HL-60 (cell line): ENCODE data around the gene GFOD1.

Source experiments
- DNase-seq, 2 experiments: peaks; one replicate each; pipeline ENCODE4 v3.0.0-alpha.2; 2010 to 2020; ENCODE audit warnings: low read depth in 1 of 2, low spot score in 1 of 2
- H3K27ac ChIP-seq: fragments of 250-450 bp; sonication (Bioruptor Pico); replicated peaks from 2 replicates; pipeline ENCODE4 v1.5.1; 2020; ENCODE audit warnings: mild to moderate bottlenecking, moderate library complexity
- H3K27me3 ChIP-seq: fragments of 250-450 bp; sonication (Bioruptor Pico); 2 replicates; pipeline ENCODE4 v1.5.1; 2021; ENCODE audit warnings: mild to moderate bottlenecking, moderate library complexity; ENCODE audit not compliant: insufficient read depth, poor library complexity, severe bottlenecking
- H3K4me3 ChIP-seq: replicated peaks from 2 replicates; pipeline ENCODE4 v1.5.1; 2011; ENCODE audit warnings: mild to moderate bottlenecking, control low read depth, low read length; ENCODE audit not compliant: insufficient read depth
- GABPA ChIP-seq: IDR thresholded peaks from 2 replicates; pipeline ENCODE4 v1.6.1; 2012; ENCODE audit warnings: low read depth
- POLR2AphosphoS5 ChIP-seq: IDR thresholded peaks from 2 replicates; pipeline ENCODE4 v1.6.1; 2012; ENCODE audit warnings: low read depth
- SPI1 ChIP-seq: IDR thresholded peaks from 2 replicates; pipeline ENCODE4 v1.6.1; 2012; ENCODE audit warnings: low read depth, mild to moderate bottlenecking, borderline replicate concordance
- TF ChIP-seq, protein P1 (sequence below): IDR thresholded peaks from one replicate; pipeline ENCODE4 v1.5.1; 2011; ENCODE audit warnings: low read length, control low read depth, inconsistent platforms; ENCODE audit not compliant: insufficient read depth
- TF ChIP-seq, protein P2 (sequence below): IDR thresholded peaks from 2 replicates; pipeline ENCODE4 v1.6.1; 2012; ENCODE audit warnings: low read depth; ENCODE audit not compliant: insufficient replicate concordance

The GFOD1 gene

DNA sequence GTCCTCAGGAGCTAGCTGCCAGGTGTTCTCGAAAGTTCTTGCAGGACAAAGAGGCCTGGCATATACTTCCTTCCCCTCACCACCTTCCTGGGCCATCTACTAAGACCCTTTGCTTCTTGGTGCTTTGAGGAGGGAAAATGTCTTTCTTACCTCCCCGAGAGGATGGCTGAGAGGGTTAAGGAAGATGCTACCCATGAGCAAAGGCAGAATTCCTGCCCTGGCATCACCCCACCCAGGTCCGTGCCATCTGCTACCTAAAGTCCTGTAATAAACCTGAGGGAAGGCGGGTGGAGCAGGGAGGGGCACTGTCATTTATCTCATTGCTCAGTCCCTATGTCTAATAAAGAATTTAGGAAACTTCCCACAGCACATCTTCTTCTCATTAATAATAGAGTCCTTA is 16.2 kb downstream of the GFOD1 start:
- Histone ChIP-seq H3K27ac (no peak overlapping the region), H3K4me3 (no peak overlapping the region), H3K27me3 (no peaks in the 10 kb centered on the region)
- DNase-seq = no peak
- TF ChIP-seq GABPA (no peak), SPI1 (no peak), POLR2AphosphoS5 (no peak)
- TF ChIP-seq, protein P1, sequence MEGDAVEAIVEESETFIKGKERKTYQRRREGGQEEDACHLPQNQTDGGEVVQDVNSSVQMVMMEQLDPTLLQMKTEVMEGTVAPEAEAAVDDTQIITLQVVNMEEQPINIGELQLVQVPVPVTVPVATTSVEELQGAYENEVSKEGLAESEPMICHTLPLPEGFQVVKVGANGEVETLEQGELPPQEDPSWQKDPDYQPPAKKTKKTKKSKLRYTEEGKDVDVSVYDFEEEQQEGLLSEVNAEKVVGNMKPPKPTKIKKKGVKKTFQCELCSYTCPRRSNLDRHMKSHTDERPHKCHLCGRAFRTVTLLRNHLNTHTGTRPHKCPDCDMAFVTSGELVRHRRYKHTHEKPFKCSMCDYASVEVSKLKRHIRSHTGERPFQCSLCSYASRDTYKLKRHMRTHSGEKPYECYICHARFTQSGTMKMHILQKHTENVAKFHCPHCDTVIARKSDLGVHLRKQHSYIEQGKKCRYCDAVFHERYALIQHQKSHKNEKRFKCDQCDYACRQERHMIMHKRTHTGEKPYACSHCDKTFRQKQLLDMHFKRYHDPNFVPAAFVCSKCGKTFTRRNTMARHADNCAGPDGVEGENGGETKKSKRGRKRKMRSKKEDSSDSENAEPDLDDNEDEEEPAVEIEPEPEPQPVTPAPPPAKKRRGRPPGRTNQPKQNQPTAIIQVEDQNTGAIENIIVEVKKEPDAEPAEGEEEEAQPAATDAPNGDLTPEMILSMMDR = no peak
- TF ChIP-seq, protein P2, sequence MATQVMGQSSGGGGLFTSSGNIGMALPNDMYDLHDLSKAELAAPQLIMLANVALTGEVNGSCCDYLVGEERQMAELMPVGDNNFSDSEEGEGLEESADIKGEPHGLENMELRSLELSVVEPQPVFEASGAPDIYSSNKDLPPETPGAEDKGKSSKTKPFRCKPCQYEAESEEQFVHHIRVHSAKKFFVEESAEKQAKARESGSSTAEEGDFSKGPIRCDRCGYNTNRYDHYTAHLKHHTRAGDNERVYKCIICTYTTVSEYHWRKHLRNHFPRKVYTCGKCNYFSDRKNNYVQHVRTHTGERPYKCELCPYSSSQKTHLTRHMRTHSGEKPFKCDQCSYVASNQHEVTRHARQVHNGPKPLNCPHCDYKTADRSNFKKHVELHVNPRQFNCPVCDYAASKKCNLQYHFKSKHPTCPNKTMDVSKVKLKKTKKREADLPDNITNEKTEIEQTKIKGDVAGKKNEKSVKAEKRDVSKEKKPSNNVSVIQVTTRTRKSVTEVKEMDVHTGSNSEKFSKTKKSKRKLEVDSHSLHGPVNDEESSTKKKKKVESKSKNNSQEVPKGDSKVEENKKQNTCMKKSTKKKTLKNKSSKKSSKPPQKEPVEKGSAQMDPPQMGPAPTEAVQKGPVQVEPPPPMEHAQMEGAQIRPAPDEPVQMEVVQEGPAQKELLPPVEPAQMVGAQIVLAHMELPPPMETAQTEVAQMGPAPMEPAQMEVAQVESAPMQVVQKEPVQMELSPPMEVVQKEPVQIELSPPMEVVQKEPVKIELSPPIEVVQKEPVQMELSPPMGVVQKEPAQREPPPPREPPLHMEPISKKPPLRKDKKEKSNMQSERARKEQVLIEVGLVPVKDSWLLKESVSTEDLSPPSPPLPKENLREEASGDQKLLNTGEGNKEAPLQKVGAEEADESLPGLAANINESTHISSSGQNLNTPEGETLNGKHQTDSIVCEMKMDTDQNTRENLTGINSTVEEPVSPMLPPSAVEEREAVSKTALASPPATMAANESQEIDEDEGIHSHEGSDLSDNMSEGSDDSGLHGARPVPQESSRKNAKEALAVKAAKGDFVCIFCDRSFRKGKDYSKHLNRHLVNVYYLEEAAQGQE = no peak

DNA sequence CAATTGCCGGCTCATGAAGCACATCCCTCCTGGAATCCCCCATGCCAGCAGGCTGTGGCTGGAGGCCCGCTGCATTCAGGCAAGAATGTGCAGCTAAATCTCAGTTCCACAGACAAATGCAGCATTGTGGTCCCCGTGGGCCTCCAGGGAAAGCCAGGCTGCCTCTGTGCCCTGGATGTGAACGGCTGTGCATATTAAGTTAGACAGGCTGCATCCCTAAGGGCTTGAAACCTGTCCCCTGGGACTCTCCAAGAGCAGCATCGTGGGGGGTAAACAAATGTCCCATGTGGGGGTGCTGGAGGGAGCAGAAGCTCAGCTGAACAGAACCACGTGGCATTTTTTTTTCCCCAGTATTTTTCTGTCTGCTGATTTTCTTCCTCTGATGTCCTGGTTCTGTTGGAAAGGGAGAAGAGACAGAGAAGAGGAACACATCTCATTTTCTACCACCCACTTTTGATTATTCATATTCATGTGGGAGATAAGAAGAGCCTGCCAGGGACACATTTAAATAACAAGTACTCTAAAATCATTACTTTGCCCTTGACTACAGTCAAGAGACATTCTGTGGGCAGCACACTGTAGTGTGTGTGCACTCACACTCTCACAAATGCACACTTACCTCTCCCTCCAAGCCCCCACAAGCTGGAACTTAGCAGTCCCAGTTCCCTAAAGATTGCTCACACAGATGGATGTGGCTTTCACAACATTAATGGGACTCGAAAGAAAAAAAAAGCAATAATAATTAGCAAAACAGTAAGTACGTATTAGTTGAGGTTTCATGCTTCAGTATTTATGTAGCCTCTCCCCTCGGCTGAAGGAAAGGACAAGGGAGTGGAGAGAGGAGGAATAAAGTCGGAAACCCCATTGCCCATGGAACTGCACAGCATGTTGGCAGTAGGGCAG is 16.9 kb downstream of the GFOD1 start:
- Histone ChIP-seq H3K27ac (no peak overlapping the region), H3K27me3 (no peaks in the 10 kb centered on the region), H3K4me3 (no peak overlapping the region)
- DNase-seq = no peak
- no peak for TF ChIP-seq POLR2AphosphoS5
- no peak for TF ChIP-seq SPI1
- TF ChIP-seq, protein P1 = no peak
- TF ChIP-seq, protein P2 = no peak
- TF ChIP-seq GABPA = no peak

DNA sequence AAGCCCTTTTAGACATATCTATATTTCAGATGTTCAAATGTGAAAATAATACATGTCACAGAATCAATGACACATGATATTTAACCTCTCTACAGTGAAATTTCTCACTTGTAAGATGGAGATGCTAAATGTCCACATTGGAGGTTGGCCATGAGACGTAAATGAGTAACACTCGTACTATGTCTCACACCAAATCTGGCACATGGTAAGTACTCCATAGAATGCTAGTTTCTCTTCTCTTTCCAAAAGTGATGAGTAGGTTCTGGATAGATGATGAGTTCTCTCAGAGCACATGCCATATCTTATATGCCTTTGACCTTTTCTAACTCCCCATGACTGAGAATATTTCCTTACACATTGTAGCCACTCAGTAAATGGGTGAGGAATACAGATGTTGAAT is 17.7 kb downstream of the GFOD1 start:
- Histone ChIP-seq H3K27ac (no peak overlapping the region), H3K27me3 (no peaks in the 10 kb centered on the region), H3K4me3 (no peak overlapping the region)
- no peak for DNase-seq
- TF ChIP-seq, protein P1 = no peak
- TF ChIP-seq, protein P2 = no peak
- TF ChIP-seq POLR2AphosphoS5 = no peak
- TF ChIP-seq SPI1 = no peak
- TF ChIP-seq GABPA = no peak
